GM19324 (cell line): ENCODE measurements around the gene SLC5A5.
"Not testable (repeated sequence)": the region's sequence is repeated elsewhere in the genome, so short reads cannot be mapped to it uniquely, and the experiment has no call there.

ENCODE experiments used
- ATAC-seq: cut with Tn5 transposase; IDR thresholded peaks from one replicate; pipeline ENCODE4 v1.9.1; 2021; ENCODE audit warnings: mild to moderate bottlenecking, moderate library complexity; ENCODE audit not compliant: unreplicated experiment, low FRiP score

The SLC5A5 gene

DNA sequence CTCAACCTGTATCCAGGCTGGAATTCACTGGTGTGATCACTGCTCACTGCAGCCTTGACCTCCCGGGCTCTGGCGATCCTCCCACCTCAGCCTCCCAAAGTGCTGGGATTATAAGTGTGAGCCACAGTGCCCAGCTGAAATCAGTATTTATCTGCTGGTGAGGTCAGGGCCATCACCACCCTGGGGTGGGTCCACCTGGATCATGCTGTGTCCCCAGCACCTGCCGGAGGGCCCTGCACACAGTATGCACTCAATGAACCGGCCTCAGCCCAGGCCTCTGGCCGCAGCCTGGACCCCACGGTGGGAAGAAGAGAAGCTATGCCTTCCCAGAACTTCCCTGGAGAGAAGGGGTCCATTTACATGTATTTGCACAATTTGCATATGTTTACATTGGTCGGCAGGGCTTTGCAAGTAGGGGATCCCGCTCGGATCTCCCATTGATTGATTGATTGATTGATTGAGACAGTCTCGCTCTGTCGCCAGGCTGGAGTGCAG lies 2.6 kb upstream of the SLC5A5 start:
- no peak for ATAC-seq

DNA sequence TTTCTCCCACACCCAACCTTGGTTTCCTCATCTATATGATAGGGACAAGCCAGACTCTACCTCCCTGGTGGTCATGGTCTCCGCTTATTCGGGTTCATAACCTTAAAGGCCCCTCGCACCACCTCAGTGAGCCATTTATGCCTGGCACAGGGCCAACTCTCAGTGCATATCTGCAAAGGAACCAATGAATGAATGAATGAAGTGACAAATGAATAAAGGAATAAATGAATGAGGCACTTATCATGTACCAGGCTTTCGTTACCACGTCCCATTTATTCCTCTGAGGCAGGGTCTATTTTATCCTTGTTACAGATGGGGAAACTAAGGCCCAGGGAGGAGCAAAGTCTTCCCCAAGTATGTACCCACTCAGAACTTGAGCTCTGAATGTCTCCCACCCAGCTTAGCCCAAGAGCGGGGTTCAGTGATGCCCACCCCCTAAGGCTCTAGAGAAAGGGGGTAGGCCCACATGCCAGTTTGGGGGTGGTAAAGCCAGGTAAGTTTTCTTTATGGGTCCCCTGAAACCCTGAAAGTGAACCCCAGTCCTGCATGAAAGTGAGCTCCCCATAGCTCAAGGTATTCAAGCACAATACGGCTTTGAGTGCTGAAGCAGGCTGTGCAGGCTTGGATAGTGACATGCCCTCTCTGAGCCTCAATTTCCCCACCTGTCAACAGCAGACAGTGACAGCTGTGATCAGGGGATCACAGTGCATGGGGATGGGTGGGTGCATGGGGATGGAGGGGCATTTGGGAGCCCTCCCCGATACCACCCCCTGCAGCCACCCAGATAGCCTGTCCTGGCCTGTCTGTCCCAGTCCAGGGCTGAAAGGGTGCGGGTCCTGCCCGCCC lies 490 bp upstream of the SLC5A5 start:
- no peak for ATAC-seq

DNA sequence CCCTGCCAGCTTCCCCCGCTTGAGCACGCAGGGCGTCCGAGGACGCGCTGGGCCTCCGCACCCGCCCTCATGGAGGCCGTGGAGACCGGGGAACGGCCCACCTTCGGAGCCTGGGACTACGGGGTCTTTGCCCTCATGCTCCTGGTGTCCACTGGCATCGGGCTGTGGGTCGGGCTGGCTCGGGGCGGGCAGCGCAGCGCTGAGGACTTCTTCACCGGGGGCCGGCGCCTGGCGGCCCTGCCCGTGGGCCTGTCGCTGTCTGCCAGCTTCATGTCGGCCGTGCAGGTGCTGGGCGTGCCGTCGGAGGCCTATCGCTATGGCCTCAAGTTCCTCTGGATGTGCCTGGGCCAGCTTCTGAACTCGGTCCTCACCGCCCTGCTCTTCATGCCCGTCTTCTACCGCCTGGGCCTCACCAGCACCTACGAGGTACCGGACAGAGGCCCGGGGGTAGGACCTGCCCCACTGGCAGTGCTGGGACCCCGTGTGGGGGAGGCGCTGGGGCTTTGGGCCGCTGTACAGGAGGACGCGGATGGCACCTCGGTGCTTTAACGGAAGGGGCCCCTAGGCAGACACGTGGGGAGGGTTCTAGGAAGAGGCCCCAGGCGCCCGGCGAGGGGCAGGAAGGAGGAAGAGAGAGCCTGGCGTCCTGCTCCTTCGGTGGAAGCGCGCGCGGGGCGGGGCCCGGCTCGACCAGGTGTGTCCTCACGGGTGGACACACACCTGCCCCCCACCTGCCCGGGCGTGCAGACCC lies 681 bp downstream of the SLC5A5 start:
- no peak for ATAC-seq

DNA sequence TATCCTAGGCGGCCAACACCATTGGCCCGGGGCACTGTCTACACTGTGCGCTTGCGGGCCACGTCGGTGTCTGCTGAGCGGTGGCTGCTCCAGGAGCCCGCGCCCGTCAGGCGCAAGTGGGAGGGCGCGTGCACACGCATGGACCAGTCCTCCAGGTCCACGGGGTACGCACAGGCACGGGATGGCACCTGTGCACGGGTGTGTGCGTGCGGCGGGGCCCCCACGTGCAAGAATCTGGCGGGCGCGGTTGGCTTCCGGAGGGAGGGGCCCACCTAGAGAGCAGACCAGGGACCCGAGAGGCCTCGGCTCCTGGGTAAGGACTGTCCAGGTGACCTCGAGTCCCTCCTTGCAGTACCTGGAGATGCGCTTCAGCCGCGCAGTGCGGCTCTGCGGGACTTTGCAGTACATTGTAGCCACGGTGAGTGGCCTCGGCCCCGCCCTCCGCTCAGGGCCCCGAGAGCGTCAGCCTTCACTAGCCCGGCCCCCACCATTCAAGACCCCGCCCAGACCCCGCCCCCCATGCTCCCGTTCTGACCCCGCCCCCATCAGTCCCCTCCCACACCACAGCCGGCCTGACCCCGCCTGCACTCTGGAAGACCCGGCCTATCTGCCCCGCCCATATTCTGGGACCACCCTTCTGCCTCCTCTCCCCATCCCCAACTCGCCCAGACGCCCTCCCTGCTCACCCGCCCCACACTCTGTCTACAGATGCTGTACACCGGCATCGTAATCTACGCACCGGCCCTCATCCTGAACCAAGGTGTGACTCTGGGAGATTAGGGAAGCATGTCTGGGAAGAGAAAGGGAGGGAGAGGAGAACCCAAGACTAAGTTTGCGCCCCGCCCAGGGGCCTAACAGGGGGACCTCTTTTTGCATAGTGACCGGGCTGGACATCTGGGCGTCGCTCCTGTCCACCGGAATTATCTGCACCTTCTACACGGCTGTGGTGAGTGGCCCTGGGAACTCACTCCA lies 2.3 kb downstream of the SLC5A5 start:
- ATAC-seq = no peak

DNA sequence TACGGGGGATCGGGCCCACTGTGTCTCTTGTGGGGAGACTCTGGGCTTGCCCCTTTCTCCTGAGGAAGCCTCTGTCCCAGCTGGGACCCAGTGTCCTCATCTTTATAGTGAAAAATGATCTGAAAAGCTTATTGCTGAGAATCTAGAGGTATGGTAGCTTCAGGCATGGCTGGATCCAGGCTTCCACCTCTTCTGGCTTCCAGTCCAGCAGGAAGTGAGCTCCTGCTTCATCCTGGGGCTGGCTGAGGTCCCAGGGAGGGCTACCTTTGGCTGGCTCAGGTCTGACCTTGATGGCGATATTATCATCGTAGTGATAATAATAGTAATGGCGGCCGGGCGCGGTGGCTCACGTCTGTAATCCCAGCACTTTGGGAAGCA lies 3.0 kb downstream of the SLC5A5 start:
- no peak for ATAC-seq

DNA sequence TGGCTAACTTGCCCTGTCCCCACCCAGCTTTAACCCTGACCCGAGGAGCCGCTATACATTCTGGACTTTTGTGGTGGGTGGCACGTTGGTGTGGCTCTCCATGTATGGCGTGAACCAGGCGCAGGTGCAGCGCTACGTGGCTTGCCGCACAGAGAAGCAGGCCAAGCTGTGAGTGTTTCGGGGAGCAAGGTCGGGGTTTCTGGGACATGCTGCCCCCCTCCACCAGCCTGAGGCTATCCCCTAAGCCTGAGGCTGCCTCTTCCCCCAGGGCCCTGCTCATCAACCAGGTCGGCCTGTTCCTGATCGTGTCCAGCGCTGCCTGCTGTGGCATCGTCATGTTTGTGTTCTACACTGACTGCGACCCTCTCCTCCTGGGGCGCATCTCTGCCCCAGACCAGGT lies 6.0 kb downstream of the SLC5A5 start:
- no peak for ATAC-seq

DNA sequence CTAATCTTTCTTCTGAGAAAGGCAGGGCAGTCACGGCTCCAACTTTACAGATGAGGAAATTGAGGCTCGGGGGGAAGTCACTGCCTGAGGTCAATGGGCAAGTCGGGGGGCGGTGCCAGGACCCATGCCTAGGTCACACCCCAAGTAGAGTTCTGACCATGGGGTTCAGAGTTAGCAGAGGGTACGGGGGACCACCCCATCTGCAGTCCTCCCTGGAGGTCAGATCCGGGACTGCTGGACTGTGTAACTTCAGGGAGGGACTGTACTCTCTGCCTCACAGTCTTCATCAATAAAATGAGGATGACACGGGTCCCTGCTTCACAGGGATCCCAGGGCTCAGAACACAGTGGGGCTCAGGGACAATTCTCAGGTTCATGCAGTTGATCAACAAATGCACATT lies 7.7 kb downstream of the SLC5A5 start:
- ATAC-seq = no peak

DNA sequence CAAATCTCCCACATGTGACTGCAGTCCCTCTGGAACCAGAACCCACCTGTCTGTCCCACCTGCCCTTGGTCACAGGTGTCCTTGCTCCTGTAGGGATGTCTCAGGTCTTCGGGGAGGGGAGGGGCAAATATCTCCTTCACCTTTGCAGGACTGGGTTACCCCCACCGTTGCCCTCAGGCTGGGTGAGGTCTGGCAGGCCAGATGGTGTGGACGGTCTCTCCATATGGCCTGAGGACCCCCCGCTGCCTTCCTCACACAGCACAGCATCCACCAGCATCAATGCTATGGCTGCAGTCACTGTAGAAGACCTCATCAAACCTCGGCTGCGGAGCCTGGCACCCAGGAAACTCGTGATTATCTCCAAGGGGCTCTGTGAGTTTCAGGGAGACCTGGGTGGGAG lies 10.0 kb downstream of the SLC5A5 start:
- ATAC-seq = no peak

DNA sequence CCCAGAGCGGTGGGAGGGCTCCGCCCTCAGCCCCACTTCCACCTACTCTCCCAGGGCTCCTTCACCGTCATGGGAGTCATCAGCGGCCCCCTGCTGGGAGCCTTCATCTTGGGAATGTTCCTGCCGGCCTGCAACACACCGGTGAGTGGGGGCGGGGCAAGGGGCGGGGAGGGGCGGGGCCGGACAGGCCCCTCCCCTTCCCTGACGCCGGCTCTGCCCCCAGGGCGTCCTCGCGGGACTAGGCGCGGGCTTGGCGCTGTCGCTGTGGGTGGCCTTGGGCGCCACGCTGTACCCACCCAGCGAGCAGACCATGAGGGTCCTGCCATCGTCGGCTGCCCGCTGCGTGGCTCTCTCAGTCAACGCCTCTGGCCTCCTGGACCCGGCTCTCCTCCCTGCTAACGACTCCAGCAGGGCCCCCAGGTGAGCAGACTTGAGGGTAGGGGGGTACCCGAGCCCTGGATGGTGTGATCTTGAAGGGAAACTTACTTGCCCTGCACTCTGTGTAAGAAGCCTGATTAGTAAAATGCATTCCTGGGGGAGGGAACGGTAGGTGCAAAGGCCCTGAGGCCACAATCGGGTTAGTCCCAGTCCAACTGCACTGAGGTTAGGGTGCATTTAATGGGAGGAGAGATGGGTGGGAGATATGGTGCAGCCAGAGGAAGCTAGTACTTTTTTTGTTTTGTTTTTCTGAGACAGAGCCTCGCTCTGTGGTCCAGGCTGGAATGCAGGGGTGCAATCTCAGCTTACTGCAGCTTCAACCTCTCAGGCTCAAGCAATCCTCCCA lies 12.1 kb downstream of the SLC5A5 start:
- ATAC-seq = no peak

DNA sequence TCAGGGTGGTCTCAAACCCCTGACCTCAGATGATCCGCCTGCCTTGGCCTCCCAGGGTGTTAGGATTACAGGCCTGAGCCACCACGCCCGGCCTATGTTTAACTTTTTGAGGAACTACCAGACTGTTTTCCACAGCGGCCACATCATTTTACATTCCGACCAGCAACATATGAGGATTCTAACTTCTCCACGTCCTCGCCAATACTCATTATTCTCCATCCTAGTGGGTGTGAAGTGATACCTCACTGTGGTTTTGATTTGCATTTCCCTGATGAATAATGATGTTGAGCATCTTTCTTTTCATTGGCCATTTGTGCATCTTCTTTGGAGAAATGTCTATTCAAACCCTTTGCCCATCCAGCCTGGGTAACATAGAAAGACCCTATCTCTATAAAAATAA lies 14.8 kb downstream of the SLC5A5 start:
- no peak for ATAC-seq

DNA sequence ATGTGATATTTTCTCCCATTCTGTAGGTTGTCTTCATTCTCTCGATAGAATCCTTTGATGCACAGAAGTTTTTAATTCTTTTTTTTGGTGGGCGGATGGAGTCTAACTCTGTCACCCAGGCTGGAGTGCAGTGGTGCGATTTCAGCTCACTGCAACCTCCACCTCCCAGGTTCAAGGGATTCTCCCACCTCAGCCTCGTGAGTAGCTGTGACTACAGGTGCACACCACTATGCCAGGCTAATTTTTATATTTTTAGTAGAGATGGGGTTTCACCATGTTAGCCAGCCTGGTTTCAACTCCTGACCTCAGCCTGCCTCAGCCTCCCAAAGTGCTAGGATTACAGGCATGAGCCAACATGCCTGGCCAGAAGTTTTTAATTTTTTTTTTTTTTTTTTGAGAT lies 15.5 kb downstream of the SLC5A5 start:
- not testable (repeated sequence) for ATAC-seq

DNA sequence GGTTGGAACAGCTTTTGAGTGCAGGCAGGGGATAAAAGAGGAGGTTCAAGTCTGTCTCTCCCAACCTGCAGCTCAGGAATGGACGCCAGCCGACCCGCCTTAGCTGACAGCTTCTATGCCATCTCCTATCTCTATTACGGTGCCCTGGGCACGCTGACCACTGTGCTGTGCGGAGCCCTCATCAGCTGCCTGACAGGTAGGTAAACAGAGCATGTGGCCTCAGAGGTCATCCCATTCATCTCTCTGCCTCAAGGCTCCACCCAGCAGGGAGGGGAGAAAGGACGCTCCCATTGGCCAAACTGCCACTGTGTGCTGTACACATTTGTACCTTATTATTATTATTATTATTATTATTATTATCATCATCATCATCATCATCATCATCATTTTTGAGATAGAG lies 16.5 kb downstream of the SLC5A5 start:
- ATAC-seq = no peak

DNA sequence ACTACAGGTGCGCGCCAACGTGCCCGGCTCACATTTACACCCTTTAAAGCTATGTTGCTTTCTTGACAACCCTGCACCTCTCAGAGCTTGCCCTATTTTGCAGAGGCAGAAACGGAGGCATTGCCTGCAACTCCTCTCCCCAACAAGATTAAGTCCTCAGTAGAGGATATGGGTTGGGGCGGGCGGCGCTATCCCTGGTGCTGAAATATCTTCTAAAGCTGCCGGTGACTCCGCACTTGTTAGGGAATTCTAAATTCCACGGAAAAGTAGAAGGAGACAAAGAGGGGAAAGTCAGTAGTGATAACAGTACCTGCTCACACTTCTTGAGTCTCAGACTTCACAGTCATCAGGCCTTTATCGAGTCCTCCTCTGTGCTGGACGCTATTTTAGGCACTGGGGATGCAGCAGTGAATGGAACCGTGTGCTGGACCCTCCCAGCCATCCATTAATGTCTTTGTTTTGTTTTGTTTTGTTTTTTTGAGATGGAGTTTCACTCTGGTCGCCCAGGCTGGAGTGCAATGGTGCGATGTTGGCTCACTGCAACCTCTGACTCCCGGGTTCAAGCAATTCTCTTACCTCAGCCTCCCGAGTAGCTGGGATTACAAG lies 18.0 kb downstream of the SLC5A5 start:
- ATAC-seq = no peak

DNA sequence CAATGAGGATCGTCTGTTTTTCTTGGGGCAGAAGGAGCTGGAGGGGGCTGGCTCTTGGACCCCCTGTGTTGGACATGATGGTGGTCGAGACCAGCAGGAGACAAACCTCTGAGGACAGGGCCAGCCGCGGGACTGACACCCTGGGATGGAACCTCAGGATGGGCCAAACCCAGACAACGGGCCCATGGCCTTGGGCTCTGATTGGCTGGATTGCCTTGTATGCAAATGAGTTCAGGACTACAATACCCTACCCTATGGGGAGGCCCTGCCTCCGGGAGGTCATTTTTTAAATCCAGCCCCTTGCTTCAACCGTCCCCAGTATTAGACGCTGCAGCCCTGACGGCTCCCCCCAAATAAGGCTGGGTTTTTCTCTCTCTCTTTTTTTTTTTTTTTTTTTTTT lies 22.0 kb downstream of the SLC5A5 start:
- no peak for ATAC-seq

DNA sequence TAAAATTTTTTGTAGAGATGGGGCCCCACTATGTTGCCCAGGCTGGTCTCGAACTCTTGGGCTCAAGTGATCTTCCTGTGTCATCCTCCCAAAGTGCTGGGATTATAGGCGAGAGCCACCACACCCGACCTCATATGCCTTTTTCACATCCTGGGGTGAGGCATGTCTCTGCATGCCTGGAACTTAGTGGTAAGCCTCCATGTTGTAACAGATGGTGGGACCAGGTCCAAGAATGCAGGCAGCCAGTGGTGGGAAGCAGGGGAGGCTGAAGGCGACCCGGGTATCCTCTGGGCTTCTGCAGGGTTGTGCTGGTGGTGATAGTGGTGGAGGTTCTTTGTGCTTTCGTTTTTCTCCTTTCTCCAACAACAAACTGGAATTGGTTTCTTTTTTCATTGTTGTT lies 31.0 kb downstream of the SLC5A5 start:
- ATAC-seq = no peak

DNA sequence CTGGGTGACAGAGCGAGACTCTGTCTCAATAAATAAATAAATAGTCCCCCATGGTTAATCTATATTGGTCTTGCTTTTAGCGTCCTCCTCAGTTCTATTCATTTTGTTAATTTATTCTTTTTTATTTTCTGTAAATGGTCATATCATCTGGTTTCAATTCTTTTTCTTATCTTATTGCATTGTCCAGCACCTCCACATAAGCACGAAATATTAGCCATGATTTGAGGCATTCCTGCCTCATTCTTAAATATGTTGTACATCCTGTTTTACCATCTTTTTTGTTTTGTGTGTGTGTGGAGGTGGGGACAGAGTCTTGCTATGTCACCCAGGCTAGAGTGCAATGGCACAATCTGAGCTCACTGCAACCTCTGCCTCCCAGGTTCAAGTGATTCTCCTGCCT lies 36.5 kb downstream of the SLC5A5 start:
- ATAC-seq = no peak

DNA sequence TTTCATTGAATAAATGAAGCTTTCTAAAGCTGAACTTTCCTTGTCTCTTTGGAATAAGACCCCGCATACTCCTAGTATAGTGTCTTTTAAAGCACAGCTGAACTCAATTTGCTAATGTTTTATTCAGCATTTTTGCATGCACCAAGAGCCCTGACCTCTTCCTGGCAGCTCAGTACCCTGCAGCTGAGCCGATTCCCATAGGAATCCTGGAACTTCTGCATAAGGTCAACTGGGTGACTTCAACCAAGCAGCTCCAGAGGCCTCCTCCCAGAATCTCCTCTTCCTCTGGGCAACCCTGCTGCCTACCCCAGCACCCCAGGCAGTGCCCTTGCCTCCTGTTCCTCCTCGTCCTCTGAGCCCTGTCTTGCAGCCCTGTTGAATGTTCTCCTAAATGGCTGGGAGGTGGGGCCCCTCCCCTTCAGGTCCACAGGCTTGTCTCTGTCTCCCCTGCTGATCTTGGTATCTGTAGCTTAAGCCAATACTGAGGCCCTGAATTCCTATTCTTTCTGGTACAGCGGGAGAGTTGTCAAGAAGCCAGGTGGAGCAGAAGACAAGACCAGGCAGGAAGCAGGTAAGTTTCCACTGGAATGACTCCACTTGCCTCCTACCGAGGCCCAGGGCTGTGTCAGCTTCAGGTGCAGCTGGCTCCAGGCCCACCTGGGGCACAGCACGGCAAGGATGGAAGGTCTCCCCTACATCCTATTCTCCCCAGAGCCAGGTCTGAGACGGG lies 37.4 kb downstream of the SLC5A5 start:
- ATAC-seq = no peak

DNA sequence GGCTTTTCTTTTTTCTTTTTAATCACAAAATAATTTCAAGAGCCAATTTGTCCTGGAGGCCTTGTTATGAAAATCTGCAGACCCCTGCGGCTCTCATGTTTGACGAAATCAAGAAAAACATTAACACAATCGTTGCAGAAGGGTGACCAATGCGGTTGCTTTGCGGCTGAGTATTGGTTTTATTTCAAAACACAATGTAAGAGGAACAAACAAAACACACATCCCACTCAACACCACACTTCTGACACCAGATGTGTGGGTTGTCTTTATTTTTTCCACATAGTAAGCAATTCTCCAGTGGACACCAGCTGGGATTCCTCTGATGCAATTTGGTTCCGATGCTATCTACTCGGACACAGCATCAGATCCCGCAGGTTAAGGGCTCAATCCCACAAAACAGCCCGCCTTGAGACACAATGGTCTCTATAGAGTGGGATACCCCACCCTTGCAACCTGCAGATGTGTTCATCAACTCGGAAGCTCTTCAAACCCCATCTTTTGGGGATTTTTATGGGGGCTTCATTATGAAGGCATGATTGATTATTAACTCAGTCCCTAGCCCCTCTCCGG lies 39.1 kb downstream of the SLC5A5 start:
- ATAC-seq = no peak
